GM23338 (cell line): ENCODE measurements around the gene RBBP4. TPM values are rescaled to one million over a fixed set of nuclear protein-coding genes. Genes with fewer than 3 reads are reported as not detected.

Experiments used
- ATAC-seq: fragments of 200-7000 bp; cut with Tn5 transposase; 3 replicates; pipeline ENCODE4 v1.9.1; 2020
- DNase-seq: peaks from one replicate; pipeline ENCODE4 v3.0.0-alpha.2; 2015; ENCODE audit warnings: low spot score
- H2AFZ ChIP-seq: fragments of 200-600 bp; sonication (generic); 2 replicates; pipeline ENCODE4 v1.8.0; 2016; ENCODE audit warnings: antibody characterized with exemption, mild to moderate bottlenecking, moderate library complexity
- H3F3A ChIP-seq: fragments of 200-600 bp; sonication (generic); replicated peaks from 2 replicates; pipeline ENCODE4 v1.8.0; 2017; ENCODE audit warnings: antibody characterized with exemption, mixed run types, low read depth
- H3K27ac ChIP-seq: fragments of 200-600 bp; sonication (generic); 2 replicates; pipeline ENCODE4 v1.6.1; 2016; ENCODE audit warnings: low read depth
- H3K27me3 ChIP-seq: fragments of 200-600 bp; sonication (generic); 2 replicates; pipeline ENCODE4 v1.8.0; 2016; ENCODE audit warnings: mild to moderate bottlenecking, mixed run types, moderate library complexity; ENCODE audit not compliant: insufficient read depth
- H3K36me3 ChIP-seq: fragments of 200-600 bp; sonication (generic); 2 replicates; pipeline ENCODE4 v1.8.0; 2016; ENCODE audit warnings: mild to moderate bottlenecking; ENCODE audit not compliant: insufficient read depth
- H3K4me1 ChIP-seq: fragments of 200-600 bp; sonication (generic); 2 replicates; pipeline ENCODE4 v1.8.0; 2016; ENCODE audit warnings: mild to moderate bottlenecking, moderate library complexity; ENCODE audit not compliant: insufficient read depth
- H3K4me2 ChIP-seq: fragments of 200-600 bp; sonication (generic); 2 replicates; pipeline ENCODE4 v1.7.1; 2017; ENCODE audit warnings: mixed run types
- H3K4me3 ChIP-seq: fragments of 200-600 bp; sonication (generic); 2 replicates; pipeline ENCODE4 v1.6.1; 2016; ENCODE audit warnings: mixed run types
- H3K79me2 ChIP-seq: fragments of 200-600 bp; sonication (generic); replicated peaks from 2 replicates; pipeline ENCODE4 v1.8.0; 2017; ENCODE audit warnings: mild to moderate bottlenecking; ENCODE audit not compliant: insufficient read depth
- H3K9me2 ChIP-seq: fragments of 200-600 bp; sonication (generic); 2 replicates; pipeline ENCODE4 v1.8.0; 2017; ENCODE audit not compliant: insufficient read depth
- H4K20me1 ChIP-seq: fragments of 200-600 bp; sonication (generic); replicated peaks from 2 replicates; pipeline ENCODE4 v1.8.0; 2017; ENCODE audit warnings: mild to moderate bottlenecking; ENCODE audit not compliant: insufficient read depth
- H3K27ac Mint-ChIP-seq: 2 replicates; pipeline ENCODE4 v1.8.0; 2020; ENCODE audit warnings: inconsistent platforms, mild to moderate bottlenecking, moderate library complexity, mixed read lengths
- H3K27me3 Mint-ChIP-seq: 3 replicates; pipeline ENCODE4 v1.8.0; 2022; ENCODE audit warnings: low read depth, mild to moderate bottlenecking, moderate library complexity, mixed read lengths, inconsistent platforms; ENCODE audit not compliant: insufficient read depth, poor library complexity
- H3K36me3 Mint-ChIP-seq: 3 replicates; pipeline ENCODE4 v1.8.0; 2021; ENCODE audit warnings: low read depth, mild to moderate bottlenecking, inconsistent platforms, moderate library complexity, mixed read lengths
- H3K4me1 Mint-ChIP-seq: 3 replicates; pipeline ENCODE4 v1.8.0; 2020; ENCODE audit warnings: mild to moderate bottlenecking, inconsistent platforms, mixed read lengths
- H3K4me3 Mint-ChIP-seq: 3 replicates; pipeline ENCODE4 v1.8.0; 2021; ENCODE audit warnings: moderate library complexity, mild to moderate bottlenecking, inconsistent platforms, mixed read lengths
- H3K9me3 Mint-ChIP-seq: 3 replicates; pipeline ENCODE4 v1.8.0; 2020; ENCODE audit warnings: moderate library complexity, mild to moderate bottlenecking, inconsistent platforms, mixed read lengths
- CREB1 ChIP-seq: fragments of 250-450 bp; sonication (Bioruptor Pico); IDR thresholded peaks from 2 replicates; pipeline ENCODE4 v1.5.0; 2020; ENCODE audit warnings: low read depth, mild to moderate bottlenecking, moderate library complexity
- EZH2 ChIP-seq: fragments of 200-600 bp; sonication (generic); IDR thresholded peaks from one replicate; pipeline ENCODE4 v1.8.0; 2017; ENCODE audit warnings: antibody characterized with exemption, mild to moderate bottlenecking, low read depth; ENCODE audit not compliant: unreplicated experiment
- EZH2phosphoT487 ChIP-seq: fragments of 200-600 bp; sonication (generic); IDR thresholded peaks from one replicate; pipeline ENCODE4 v1.8.1; 2018; ENCODE audit warnings: antibody characterized with exemption; ENCODE audit not compliant: unreplicated experiment
- JUNB ChIP-seq: IDR thresholded peaks from one replicate; pipeline ENCODE4 v1.6.1; 2016; ENCODE audit warnings: antibody characterized with exemption; ENCODE audit not compliant: unreplicated experiment
- NANOG ChIP-seq: IDR thresholded peaks from 2 replicates; pipeline ENCODE4 v1.6.1; 2016; ENCODE audit warnings: antibody characterized with exemption, borderline replicate concordance
- POLR2AphosphoS5 ChIP-seq: IDR thresholded peaks from 2 replicates; pipeline ENCODE4 v1.6.1; 2016; ENCODE audit warnings: antibody characterized with exemption, low read depth
- STAT1 ChIP-seq: IDR thresholded peaks from one replicate; pipeline ENCODE4 v1.6.1; 2016; ENCODE audit warnings: antibody characterized with exemption; ENCODE audit not compliant: unreplicated experiment
- ZNF114 ChIP-seq: fragments of 250-450 bp; sonication (Bioruptor Pico); IDR thresholded peaks from 2 replicates; pipeline ENCODE4 v1.5.0; 2020; ENCODE audit warnings: mild to moderate bottlenecking, moderate library complexity
- ZNF331 ChIP-seq: fragments of 250-450 bp; sonication (Bioruptor Pico); IDR thresholded peaks from 2 replicates; pipeline ENCODE4 v1.5.0; 2020; ENCODE audit warnings: low read depth, mild to moderate bottlenecking, moderate library complexity
- polyA plus RNA-seq: library from polyadenylated mRNA; unstranded; fragments of >200 nt; fragmentation: Nextera tagmentation; extraction: Ambion mirVana; gene quantifications from 2 replicates; pipeline ENCODE4 v1.2.1, GENCODE V29; 2016
- total RNA-seq: library from RNA; depleted of rRNA; stranded (reverse); fragments of >200 nt; shearing (Covaris generic); gene quantifications from 2 replicates; pipeline ENCODE4 v1.2.3, GENCODE V29; 2014
- TF ChIP-seq, protein P1 (sequence below): IDR thresholded peaks from 2 replicates; pipeline ENCODE4 v1.6.1; 2016; ENCODE audit warnings: antibody characterized with exemption
- TF ChIP-seq, protein P2 (sequence below): IDR thresholded peaks from one replicate; pipeline ENCODE4 v1.6.1; 2018; ENCODE audit warnings: antibody characterized with exemption; ENCODE audit not compliant: unreplicated experiment
- TF ChIP-seq, protein P3 (sequence below): fragments of 250-450 bp; sonication (Bioruptor Pico); IDR thresholded peaks from 2 replicates; pipeline ENCODE4 v1.5.0; 2020; ENCODE audit warnings: mild to moderate bottlenecking, moderate library complexity
- TF ChIP-seq, protein P4 (sequence below), 2 experiments: fragments of 200-600 bp in 1 of 2; sonication (generic) in 1 of 2; conservative IDR thresholded peaks; 2 replicates each; pipeline versions ENCODE4 v1.5.1 to v1.6.1; 2016 to 2017; ENCODE audit warnings: antibody characterized with exemption in 2 of 2, low read depth in 2 of 2, mild to moderate bottlenecking in 2 of 2, moderate library complexity in 1 of 2

The RBBP4 gene
- total and polyA plus RNA-seq, 2 experiments from 2014 or later = 262 to 312 TPM

DNA sequence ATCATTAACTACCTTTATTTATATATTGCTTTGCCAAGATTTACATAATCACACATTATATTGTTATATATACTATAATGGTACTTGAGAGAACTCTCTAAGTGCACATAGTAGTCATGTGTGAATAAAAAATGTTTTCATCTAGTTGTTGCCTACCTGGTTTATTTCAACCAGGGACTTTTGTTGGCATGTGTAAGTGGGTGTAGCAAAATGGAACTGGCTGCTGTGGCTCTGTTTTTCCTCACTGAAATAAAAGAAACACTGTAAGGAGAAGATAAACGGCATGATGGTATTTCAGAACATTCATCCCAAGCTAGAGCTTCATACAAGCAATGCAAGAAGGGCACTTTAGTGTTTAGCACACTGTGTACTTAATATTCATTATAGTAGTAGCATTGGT lies 14.9 kb downstream of the RBBP4 start:
- Histone ChIP-seq H3K36me3 (peaks cover 75% of the 10 kb centered on the region), H3K9me2 (no peaks in the 10 kb centered on the region), H3K4me1 (no peaks in the 10 kb centered on the region), H3K4me3 (no peak overlapping the region), H4K20me1 (peaks cover 63% of the 10 kb centered on the region), H3K4me2 (no peak overlapping the region), H3K27me3 (no peaks in the 10 kb centered on the region), H3F3A (peaks cover 15% of the 10 kb centered on the region; the same call in 1 of the 2 replicates), H3K79me2 (peaks cover 67% of the 10 kb centered on the region), H3K27ac (no peak overlapping the region), H2AFZ (no peak overlapping the region)
- no peak for ATAC-seq
- no peak overlapping the region for H3K4me3 Mint-ChIP-seq
- no peaks in the 10 kb centered on the region for H3K9me3 Mint-ChIP-seq
- H3K36me3 Mint-ChIP-seq = peaks cover 93% of the 10 kb centered on the region
- no peaks in the 10 kb centered on the region for H3K4me1 Mint-ChIP-seq
- DNase-seq = no peak
- no peak for TF ChIP-seq STAT1
- TF ChIP-seq ZNF114 (CRISPR knock-in tag) = no peak
- TF ChIP-seq, protein P1, sequence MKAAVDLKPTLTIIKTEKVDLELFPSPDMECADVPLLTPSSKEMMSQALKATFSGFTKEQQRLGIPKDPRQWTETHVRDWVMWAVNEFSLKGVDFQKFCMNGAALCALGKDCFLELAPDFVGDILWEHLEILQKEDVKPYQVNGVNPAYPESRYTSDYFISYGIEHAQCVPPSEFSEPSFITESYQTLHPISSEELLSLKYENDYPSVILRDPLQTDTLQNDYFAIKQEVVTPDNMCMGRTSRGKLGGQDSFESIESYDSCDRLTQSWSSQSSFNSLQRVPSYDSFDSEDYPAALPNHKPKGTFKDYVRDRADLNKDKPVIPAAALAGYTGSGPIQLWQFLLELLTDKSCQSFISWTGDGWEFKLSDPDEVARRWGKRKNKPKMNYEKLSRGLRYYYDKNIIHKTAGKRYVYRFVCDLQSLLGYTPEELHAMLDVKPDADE = no peak
- TF ChIP-seq, protein P2, sequence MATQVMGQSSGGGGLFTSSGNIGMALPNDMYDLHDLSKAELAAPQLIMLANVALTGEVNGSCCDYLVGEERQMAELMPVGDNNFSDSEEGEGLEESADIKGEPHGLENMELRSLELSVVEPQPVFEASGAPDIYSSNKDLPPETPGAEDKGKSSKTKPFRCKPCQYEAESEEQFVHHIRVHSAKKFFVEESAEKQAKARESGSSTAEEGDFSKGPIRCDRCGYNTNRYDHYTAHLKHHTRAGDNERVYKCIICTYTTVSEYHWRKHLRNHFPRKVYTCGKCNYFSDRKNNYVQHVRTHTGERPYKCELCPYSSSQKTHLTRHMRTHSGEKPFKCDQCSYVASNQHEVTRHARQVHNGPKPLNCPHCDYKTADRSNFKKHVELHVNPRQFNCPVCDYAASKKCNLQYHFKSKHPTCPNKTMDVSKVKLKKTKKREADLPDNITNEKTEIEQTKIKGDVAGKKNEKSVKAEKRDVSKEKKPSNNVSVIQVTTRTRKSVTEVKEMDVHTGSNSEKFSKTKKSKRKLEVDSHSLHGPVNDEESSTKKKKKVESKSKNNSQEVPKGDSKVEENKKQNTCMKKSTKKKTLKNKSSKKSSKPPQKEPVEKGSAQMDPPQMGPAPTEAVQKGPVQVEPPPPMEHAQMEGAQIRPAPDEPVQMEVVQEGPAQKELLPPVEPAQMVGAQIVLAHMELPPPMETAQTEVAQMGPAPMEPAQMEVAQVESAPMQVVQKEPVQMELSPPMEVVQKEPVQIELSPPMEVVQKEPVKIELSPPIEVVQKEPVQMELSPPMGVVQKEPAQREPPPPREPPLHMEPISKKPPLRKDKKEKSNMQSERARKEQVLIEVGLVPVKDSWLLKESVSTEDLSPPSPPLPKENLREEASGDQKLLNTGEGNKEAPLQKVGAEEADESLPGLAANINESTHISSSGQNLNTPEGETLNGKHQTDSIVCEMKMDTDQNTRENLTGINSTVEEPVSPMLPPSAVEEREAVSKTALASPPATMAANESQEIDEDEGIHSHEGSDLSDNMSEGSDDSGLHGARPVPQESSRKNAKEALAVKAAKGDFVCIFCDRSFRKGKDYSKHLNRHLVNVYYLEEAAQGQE = no peak
- TF ChIP-seq CREB1 (CRISPR knock-in tag) = no peak
- no peak for TF ChIP-seq EZH2phosphoT487
- no peak for TF ChIP-seq JUNB
- TF ChIP-seq NANOG = no peak
- TF ChIP-seq, protein P3, sequence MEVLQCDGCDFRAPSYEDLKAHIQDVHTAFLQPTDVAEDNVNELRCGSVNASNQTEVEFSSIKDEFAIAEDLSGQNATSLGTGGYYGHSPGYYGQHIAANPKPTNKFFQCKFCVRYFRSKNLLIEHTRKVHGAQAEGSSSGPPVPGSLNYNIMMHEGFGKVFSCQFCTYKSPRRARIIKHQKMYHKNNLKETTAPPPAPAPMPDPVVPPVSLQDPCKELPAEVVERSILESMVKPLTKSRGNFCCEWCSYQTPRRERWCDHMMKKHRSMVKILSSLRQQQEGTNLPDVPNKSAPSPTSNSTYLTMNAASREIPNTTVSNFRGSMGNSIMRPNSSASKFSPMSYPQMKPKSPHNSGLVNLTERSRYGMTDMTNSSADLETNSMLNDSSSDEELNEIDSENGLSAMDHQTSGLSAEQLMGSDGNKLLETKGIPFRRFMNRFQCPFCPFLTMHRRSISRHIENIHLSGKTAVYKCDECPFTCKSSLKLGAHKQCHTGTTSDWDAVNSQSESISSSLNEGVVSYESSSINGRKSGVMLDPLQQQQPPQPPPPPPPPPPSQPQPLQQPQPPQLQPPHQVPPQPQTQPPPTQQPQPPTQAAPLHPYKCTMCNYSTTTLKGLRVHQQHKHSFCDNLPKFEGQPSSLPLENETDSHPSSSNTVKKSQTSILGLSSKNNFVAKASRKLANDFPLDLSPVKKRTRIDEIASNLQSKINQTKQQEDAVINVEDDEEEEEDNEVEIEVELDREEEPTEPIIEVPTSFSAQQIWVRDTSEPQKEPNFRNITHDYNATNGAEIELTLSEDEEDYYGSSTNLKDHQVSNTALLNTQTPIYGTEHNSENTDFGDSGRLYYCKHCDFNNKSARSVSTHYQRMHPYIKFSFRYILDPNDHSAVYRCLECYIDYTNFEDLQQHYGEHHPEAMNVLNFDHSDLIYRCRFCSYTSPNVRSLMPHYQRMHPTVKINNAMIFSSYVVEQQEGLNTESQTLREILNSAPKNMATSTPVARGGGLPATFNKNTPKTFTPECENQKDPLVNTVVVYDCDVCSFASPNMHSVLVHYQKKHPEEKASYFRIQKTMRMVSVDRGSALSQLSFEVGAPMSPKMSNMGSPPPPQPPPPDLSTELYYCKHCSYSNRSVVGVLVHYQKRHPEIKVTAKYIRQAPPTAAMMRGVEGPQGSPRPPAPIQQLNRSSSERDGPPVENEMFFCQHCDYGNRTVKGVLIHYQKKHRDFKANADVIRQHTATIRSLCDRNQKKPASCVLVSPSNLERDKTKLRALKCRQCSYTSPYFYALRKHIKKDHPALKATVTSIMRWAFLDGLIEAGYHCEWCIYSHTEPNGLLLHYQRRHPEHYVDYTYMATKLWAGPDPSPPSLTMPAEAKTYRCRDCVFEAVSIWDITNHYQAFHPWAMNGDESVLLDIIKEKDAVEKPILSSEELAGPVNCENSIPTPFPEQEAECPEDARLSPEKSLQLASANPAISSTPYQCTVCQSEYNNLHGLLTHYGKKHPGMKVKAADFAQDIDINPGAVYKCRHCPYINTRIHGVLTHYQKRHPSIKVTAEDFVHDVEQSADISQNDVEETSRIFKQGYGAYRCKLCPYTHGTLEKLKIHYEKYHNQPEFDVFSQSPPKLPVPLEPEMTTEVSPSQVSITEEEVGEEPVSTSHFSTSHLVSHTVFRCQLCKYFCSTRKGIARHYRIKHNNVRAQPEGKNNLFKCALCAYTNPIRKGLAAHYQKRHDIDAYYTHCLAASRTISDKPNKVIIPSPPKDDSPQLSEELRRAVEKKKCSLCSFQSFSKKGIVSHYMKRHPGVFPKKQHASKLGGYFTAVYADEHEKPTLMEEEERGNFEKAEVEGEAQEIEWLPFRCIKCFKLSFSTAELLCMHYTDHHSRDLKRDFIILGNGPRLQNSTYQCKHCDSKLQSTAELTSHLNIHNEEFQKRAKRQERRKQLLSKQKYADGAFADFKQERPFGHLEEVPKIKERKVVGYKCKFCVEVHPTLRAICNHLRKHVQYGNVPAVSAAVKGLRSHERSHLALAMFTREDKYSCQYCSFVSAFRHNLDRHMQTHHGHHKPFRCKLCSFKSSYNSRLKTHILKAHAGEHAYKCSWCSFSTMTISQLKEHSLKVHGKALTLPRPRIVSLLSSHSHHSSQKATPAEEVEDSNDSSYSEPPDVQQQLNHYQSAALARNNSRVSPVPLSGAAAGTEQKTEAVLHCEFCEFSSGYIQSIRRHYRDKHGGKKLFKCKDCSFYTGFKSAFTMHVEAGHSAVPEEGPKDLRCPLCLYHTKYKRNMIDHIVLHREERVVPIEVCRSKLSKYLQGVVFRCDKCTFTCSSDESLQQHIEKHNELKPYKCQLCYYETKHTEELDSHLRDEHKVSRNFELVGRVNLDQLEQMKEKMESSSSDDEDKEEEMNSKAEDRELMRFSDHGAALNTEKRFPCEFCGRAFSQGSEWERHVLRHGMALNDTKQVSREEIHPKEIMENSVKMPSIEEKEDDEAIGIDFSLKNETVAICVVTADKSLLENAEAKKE = no peak
- TF ChIP-seq, protein P4, sequence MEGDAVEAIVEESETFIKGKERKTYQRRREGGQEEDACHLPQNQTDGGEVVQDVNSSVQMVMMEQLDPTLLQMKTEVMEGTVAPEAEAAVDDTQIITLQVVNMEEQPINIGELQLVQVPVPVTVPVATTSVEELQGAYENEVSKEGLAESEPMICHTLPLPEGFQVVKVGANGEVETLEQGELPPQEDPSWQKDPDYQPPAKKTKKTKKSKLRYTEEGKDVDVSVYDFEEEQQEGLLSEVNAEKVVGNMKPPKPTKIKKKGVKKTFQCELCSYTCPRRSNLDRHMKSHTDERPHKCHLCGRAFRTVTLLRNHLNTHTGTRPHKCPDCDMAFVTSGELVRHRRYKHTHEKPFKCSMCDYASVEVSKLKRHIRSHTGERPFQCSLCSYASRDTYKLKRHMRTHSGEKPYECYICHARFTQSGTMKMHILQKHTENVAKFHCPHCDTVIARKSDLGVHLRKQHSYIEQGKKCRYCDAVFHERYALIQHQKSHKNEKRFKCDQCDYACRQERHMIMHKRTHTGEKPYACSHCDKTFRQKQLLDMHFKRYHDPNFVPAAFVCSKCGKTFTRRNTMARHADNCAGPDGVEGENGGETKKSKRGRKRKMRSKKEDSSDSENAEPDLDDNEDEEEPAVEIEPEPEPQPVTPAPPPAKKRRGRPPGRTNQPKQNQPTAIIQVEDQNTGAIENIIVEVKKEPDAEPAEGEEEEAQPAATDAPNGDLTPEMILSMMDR (conservative IDR thresholded peaks at IDR 0.05; ENCODE audit: low read depth in 2 of 2) = no peak
- TF ChIP-seq ZNF331 (CRISPR knock-in tag) = no peak
- TF ChIP-seq EZH2 = no peak
- TF ChIP-seq POLR2AphosphoS5 = no peak
- peaks cover 4% of the 10 kb centered on the region for H3K27me3 Mint-ChIP-seq
- H3K27ac Mint-ChIP-seq = no peak overlapping the region
